ENCODE measurements around the gene TRMT6. TPM values are rescaled to one million over a fixed set of nuclear protein-coding genes. Genes with fewer than 3 reads are reported as not detected.

TRMT6 gene
- total RNA-seq, 1 experiment from 2014 or later = 13.2 TPM

- peaks cover 11 to 38% of the 10 kb centered on the region in 2 experiments; a peak in 3 of 4 replicates for H3K36me3 ChIP-seq (ENCODE audit: control insufficient read depth in 1 of 2, insufficient read depth in 2 of 2, low read length in 2 of 2)
- H3K9me3 ChIP-seq (ENCODE audit: control insufficient read depth in 1 of 2, insufficient read depth in 1 of 2, low read depth in 1 of 2, low read length in 2 of 2) = no peaks in the 10 kb centered on the region
- no peak overlapping the region for H2AFZ ChIP-seq (ENCODE audit: low read depth, low read length, poor library complexity, severe bottlenecking)
- TF ChIP-seq CBX3 (IDR thresholded peaks at IDR 0.05; ENCODE audit: low read depth) (no peak), SP1 (IDR thresholded peaks at IDR 0.05; ENCODE audit: low read depth) (no peak), ATF3 (IDR thresholded peaks at IDR 0.05) (no peak), CEBPB (IDR thresholded peaks at IDR 0.05; ENCODE audit: low read depth) (no peak), YY1 (IDR thresholded peaks at IDR 0.05; ENCODE audit: extremely low read depth, insufficient replicate concordance, low read depth, low read length) (no peak), TCF7L2 (IDR thresholded peaks at IDR 0.05; ENCODE audit: borderline replicate concordance, extremely low read depth, insufficient read depth, insufficient read length) (no peak), RAD21 (IDR thresholded peaks at IDR 0.05; ENCODE audit: low read depth) (no peak), CTCF (IDR thresholded peaks at IDR 0.05 in 2 of 3, conservative IDR thresholded peaks at IDR 0.05 in 1 of 3; ENCODE audit: borderline replicate concordance in 1 of 3, insufficient read depth in 1 of 3, low read depth in 2 of 3, low read length in 2 of 3) (no peak), SRF (IDR thresholded peaks at IDR 0.05; ENCODE audit: low read depth) (no peak), EGR1 (IDR thresholded peaks at IDR 0.05; ENCODE audit: low read depth) (no peak), REST (IDR thresholded peaks at IDR 0.05; ENCODE audit: low read depth) (no peak), ZFX (IDR thresholded peaks at IDR 0.05) (no peak)
- no peak overlapping the region for H3K27ac ChIP-seq (ENCODE audit: low read depth, low read length)
- ATAC-seq (no peak), DNase-seq (ENCODE audit: low read depth, low spot score) (no peak)
- peaks cover 0 to 4% of the 10 kb centered on the region in 2 experiments; a peak in 1 of 4 replicates for H3K4me1 ChIP-seq (ENCODE audit: control insufficient read depth in 1 of 2, insufficient read depth in 2 of 2, low read length in 2 of 2)
- H3K9me2 ChIP-seq (ENCODE audit: insufficient read depth) = no peaks in the 10 kb centered on the region
- no peak overlapping the region for H3K4me2 ChIP-seq (ENCODE audit: low read length)
- no peak overlapping the region for H3K4me3 ChIP-seq (replicated peaks in 1 of 2; ENCODE audit: low read depth in 1 of 2, low read length in 2 of 2)
- ChIA-PET CTCF (no interaction called here), RAD21 (ENCODE audit: low non-redundant PET in 1 of 2, low total read pairs in 2 of 2, uncharacterized antibody in 2 of 2, unreplicated experiment in 2 of 2) (no interaction called here), POLR2A (no interaction called here)
- BruUV-seq (replicated peaks) = no TSS peak
- peaks cover 5% of the 10 kb centered on the region; the same call in 1 of the 2 replicates for H3K79me2 ChIP-seq (ENCODE audit: insufficient read depth, low read length)
- no peaks in the 10 kb centered on the region for H3K27me3 ChIP-seq (ENCODE audit: insufficient read depth, low read length)
- H4K20me1 ChIP-seq (ENCODE audit: insufficient read depth) = peaks cover 4% of the 10 kb centered on the region; the same call in 1 of the 2 replicates
- intact Hi-C loops (cut with micrococcal nuclease) = no loop called here
- no peak overlapping the region for H3K9ac ChIP-seq (ENCODE audit: low read length)
These were observed 24.2 kb upstream of the TRMT6 start for GRCh38 chr20:5974531-5974930.

All from HCT116 (cell line).